SKM-1 treated with dmso at 0.1 percent for 144 hours (cell line): ENCODE measurements around the gene SMPX.
"Not testable (repeated sequence)": the region's sequence is repeated elsewhere in the genome, so short reads cannot be mapped to it uniquely, and the experiment has no call there.

Experiments used
- DNase-seq: peaks from one replicate; lab custom pipeline; 2025; ENCODE audit not compliant: unreplicated experiment; lab: John Stamatoyannopoulos, UW

SMPX gene

GRCh38 chrX:21757960-21758359, at the start of gene SMPX:
SMPX (minus strand) TSS chrX:21758116; CDS start chrX:21754290, 3,826 bp downstream.
- no peak for DNase-seq

DNA sequence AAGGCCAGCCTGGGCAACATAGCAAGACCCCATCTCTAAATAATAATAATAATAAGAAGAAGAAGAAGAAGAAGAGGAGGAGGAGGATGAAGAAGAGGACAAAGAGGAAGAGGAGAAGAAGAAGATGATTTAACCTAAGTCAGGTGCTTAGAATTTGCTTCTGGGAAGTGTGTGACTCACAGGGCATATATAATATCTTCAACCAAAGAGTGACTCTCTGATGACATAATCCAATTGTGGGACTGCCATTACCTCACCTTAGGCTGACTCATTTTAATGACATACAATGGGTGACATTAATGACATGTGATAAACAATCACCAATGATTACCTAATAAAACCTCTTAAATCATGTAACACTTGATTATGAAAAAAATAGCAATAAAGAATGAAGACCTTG, 48.8 kb upstream of the SMPX start:
- DNase-seq: no peak

DNA sequence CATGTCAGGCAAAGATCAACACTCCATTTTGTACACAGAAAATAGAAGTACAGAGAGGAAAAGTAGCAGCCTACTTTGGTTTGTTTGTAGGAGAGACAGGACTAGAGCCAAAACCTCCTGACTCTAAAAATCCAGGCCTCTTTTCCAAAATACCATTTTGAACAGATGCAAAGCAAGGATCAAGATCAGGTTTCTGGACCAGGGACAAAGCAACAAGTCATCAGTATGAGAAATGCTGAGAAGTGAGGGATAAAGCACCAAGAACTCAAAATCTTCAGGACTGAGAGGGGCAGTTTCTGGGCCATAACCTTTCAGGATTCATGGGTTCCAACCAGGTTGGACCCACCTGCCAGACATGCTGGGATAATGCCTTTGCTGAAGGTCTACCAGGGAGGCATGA, 44.9 kb upstream of the SMPX start:
- no peak for DNase-seq

DNA sequence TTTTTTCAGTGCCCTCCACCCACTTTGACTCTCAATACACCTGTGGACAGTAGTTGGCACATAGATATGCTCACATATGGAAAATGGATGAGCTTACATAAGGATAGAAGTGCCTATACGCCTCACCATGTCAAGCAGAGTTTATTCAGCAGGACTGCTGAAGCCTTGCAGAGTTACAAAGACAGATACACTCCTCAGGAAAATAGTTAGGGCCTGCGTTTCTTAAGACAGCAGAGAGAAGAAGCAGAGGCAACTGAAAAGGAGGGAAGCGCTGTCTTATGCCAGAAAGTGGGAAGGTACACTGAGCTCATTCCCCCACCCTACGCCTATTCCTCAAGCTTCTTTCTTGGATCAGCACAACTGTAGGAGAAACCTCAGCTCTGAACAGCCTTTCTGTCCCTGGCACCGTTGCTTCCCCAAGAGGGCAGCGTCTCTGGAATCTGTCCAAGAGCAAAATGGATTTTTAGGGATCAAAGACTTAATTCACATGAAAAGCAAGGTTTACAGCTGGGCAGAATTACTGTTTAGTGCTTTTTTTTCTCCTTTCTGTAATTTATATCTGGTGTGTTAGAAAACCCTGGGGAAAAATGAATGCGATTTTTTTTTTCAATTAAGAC, 44.2 kb upstream of the SMPX start:
- no peak for DNase-seq

DNA sequence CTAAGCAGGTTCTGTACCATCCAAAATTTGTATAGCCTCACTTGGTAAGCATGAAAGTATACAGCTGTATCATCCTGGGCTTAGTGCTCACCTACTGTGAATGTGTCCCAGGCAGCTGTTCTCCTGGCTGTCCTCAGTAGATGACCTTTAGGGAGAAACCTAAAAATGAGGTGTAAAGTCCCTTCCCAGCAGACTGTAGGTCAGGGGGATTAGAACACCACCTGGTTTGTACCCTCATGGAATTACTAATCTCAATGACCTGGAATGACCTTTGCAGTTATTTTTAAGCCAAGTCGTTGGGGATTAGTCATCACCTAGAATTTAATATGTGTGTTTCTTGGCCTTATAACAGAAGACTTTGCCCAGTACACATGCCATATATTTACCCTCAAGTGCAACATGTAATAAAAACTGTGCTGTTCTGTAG, 42.4 kb upstream of the SMPX start:
- DNase-seq: no peak

GRCh38 chrX:21799767-21800166, 41.9 kb upstream of the SMPX start:
- DNase-seq: no peak

DNA sequence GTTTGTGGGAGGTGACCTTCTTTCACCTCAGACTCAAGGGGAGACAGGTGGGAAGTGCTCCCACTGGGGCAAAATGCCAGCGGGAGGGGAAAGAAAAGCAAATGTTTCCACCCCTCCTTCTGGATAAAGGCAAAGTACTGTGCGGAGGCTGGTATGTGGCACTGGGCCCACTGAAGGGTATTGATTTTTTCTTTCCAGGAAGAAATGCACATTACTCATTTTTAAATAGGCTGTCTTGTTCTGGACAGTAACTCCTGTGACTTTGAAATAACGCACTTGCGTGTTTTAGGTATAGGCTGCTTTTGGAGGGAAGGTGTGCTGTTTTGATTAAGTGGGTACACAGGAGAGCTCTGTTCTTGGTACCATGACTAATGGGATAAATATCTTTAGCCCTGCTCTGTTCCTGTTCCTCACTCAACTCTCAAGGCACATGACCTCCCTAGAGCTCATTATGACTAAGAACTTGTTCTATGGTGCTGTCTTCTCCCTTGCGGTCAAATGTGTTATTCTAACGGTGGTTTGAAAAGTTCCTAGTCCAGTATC, 40.8 kb upstream of the SMPX start:
- DNase-seq: no peak

- DNase-seq: no peak
Measured at GRCh38 chrX:21781976-21782375, 24.1 kb upstream of the SMPX start.

GRCh38 chrX:21781525-21781924, 23.6 kb upstream of the SMPX start:
- no peak for DNase-seq

GRCh38 chrX:21779095-21779494, 21.2 kb upstream of the SMPX start:
- DNase-seq: no peak

DNA sequence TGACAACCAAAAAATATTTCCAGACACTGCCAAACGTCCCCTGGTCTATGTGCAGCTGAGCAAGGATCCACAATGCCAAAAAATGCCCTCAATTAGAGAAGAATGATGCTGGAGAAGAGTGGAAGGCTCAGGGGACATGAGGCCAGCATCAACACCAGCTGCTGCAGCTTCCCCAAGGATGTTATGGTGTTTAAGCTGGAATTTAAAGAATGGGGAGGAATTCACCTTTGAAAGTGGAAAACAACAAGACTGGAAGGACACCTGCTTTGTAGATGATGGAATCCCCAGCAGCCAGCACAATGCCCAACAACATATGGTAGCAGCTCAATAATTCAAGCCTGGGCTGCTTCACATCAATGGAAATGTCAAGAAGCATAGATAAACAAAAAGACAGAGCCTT, 20.3 kb upstream of the SMPX start:
- no peak for DNase-seq

- not testable (repeated sequence) for DNase-seq
Measured at GRCh38 chrX:21775128-21775527, 17.2 kb upstream of the SMPX start.

DNA sequence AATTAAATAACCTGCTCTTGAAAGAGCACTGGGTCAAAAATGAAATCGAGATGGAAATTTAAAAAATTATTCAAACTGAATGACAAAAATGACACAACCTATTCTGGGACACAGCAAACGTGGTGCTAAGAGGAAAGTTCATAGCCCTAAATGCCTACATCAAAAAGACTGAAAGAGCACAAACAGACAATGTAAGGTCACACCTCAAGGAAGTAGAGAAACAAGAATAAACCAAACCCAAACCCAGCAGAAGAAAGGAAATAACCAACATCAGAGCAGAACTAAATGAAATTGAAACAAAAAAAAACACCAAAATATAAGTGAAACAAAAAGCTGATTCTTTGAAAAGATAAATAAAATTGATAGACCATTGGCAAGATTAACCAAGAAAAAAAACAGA, 15.1 kb upstream of the SMPX start:
- DNase-seq: not testable (repeated sequence)

- DNase-seq: no peak
Measured at GRCh38 chrX:21770631-21771321, 12.9 kb upstream of the SMPX start.

GRCh38 chrX:21766101-21766500, 8.2 kb upstream of the SMPX start:
- no peak for DNase-seq

DNA sequence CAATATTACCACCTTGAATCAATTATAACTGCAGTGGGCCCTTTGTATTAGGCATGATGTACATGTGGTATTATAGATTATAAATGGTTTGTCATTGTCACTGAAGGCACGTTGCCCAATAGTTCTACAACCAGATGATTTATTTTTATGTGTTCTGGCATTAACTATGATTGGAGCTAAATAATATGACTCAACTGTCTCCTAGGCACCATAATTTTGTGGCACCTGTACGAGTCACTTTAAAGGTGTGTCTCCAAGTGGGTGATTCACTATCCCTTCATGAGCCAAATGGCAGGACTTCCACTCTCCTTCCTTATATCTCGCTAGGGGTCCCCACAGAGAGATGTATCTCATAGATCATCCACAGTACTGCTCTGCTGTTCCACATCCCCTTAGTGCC, 6.1 kb upstream of the SMPX start:
- no peak for DNase-seq

GRCh38 chrX:21758488-21758887, 572 bp upstream of the SMPX start:
- DNase-seq: no peak

DNA sequence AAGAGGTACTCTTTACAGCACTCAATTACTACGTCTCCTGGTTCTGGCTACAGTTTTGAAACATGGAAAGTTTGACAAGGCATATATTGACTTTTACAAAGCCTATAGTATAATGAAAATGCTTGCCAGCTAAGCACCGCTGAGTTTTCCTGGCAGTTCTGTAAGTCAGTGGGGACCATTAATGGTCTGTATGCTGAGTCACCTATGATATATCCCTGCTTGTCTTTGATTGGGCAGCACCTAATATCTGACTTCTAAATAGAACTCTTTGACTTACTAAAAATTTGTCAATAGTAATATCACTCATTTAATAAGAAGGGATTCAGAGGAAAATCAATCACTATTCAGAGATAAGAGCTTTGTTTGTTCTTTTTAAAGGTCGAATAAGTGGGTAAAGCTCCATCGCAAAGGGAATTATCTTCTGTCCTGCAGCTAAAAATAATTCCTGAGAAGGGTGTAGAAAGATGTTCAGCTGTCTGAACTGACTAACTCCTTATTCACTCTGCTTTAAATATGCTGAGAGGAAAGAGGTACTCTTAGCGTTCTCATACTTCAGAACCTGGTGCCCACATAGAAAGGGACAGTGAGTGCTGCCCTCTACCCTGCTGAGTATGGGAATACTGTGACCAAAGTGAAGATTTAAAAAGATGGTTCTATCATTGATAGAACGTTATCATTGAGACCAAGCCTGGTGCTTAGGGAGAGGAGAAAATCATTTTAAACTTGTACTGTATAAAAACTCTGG, 959 bp downstream of the SMPX start:
- no peak for DNase-seq

DNA sequence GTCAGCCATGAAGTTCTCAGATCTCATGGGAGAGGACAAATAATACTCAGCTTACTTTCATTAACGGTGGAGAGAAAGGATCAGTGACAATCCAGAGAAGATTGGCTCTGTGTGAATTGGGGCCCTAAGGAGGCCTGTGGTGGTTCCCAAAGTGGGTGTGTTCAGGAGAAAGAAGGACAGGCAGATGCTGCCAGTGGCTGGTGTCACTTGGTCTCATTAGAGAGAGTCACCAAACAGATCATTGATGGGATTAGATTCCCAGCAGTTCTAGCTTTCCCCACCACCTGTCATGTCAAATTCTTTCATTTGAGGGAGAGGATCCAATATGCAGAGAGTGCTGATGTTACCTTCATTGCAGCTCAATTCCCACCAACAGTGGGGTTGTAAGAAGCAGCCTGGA, 8.0 kb downstream of the SMPX start:
- DNase-seq: no peak

DNA sequence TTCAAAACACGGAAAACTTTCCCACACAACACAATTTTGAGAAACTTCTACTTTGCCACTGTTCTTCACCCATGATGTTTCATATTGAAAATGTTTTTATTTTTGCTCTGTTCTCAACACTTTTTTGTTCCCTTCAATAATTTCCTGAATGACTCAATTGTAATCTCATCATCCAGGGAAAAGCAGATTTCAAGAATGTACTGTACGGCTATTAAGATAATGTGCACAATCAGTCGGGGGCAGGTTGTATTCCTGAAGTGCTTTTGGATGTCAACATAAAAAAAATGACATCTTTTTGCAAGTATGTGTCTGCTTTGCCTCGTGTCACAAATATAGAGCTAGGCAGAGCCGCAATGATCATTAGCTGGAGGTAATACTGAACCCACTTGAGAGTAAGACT, 9.7 kb downstream of the SMPX start:
- no peak for DNase-seq

DNA sequence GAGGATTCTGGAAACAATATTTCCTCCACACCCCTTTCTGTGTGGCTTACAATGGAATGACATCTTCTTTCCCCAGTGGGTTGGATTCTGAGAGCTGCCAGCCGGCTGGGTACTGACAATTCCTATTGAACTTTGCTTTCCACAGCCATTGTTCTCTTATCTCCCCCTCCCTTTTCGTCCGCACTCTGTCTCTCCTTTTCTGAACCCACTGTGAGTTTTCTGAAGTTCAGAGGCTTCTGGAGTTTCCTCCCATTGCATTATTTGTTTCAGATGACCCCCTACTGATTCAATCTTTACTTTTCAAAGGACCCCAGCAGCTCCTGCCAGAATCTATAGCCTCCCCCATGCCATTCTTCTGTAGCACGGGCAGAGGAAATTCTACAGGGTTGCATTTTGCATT, 10.4 kb downstream of the SMPX start:
- no peak for DNase-seq

GRCh38 chrX:21745756-21746155, 12.2 kb downstream of the SMPX start:
- DNase-seq: no peak
